ENCODE data around the gene NRCAM.

NRCAM gene

GRCh38 chr7:108431099-108431498 lies 25.1 kb downstream of the NRCAM start:
- H3K27me3 Mint-ChIP-seq, result peaks cover 52 to 53% of the 10 kb centered on the region in 2 donors

GRCh38 chr7:108430664-108431063 lies 25.6 kb downstream of the NRCAM start:
- Mint-ChIP-seq H3K36me3 (ENCODE audit: insufficient read depth) (no peaks in the 10 kb centered on the region), H3K27me3 (peaks cover 50 to 51% of the 10 kb centered on the region in 2 donors), H3K4me3 (no peak overlapping the region), H3K27ac (no peak overlapping the region), H3K9me3 (peaks cover 0 to 3% of the 10 kb centered on the region in 2 donors), H3K4me1 (ENCODE audit: low read depth in 2 of 2) (no peaks in the 10 kb centered on the region)
- ATAC-seq (replicated peaks), result no peak
- DNase-seq, result no peak

More at GRCh38 chr7:108431099-108431498, 25.1 kb downstream of the NRCAM start:
- no peak overlapping the region for H3K4me3 Mint-ChIP-seq
- no peak for DNase-seq
- H3K27ac Mint-ChIP-seq, result no peak overlapping the region
- H3K36me3 Mint-ChIP-seq (ENCODE audit: insufficient read depth), result no peaks in the 10 kb centered on the region
- H3K4me1 Mint-ChIP-seq (ENCODE audit: low read depth in 2 of 2), result no peaks in the 10 kb centered on the region
- peaks cover 0 to 3% of the 10 kb centered on the region in 2 donors for H3K9me3 Mint-ChIP-seq
- no peak for ATAC-seq (replicated peaks)

DNA sequence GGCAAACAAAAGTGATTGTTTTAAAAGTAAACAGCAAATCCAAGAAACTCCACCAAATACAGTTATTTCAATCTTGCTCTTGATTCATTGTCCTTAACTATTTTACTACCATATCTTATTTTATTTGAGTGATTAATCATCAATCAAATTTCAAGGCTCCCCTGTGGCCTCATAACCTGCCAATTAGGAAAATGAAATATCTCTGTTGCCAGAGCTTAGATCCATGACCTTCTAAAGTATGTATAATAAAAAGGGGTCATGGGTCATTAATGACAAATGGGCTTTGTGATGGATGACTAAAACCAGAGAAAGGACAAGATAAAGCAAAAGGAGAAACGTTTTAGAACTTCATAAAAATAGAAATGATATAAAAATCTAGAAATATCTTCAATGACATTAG lies 28.5 kb downstream of the NRCAM start:
- H3K27ac Mint-ChIP-seq, result no peak overlapping the region
- DNase-seq (no peak), ATAC-seq (replicated peaks) (no peak)
- no peaks in the 10 kb centered on the region for H3K36me3 Mint-ChIP-seq (ENCODE audit: insufficient read depth)
- no peaks in the 10 kb centered on the region for H3K9me3 Mint-ChIP-seq
- no peaks in the 10 kb centered on the region for H3K4me1 Mint-ChIP-seq (ENCODE audit: low read depth in 2 of 2)
- peaks cover 34 to 45% of the 10 kb centered on the region in 2 donors for H3K27me3 Mint-ChIP-seq
- no peak overlapping the region for H3K4me3 Mint-ChIP-seq

DNA sequence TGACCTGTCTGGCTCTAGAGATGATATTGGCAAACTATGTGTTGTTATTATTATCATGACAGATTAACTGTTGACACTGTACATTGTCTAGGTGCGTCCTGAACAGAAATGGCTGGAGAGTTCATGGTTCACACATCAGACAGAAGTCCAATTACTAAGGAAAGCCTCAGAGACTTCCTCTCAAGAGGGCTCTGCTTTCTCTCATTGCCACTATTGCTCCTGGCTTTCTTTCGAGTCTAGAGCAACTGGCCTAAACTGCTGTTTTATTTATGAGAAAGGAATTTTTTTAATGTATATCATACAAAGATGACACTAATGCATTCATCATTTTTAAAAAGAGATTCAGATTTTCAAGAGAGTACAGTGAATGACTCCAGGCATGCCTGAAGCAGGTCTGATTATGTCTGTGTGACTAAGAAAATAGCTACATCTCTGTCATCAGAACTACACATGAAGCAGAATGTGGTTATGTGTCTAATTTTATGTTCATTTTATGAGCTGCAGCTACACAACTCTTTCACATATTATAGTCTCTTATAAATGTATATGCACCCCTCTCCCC lies 30.4 kb downstream of the NRCAM start:
- H3K36me3 Mint-ChIP-seq (ENCODE audit: insufficient read depth), result no peaks in the 10 kb centered on the region

GRCh38 chr7:108424013-108424412 lies 32.2 kb downstream of the NRCAM start:
- no peaks in the 10 kb centered on the region for H3K4me1 Mint-ChIP-seq (ENCODE audit: low read depth in 2 of 2)
- H3K9me3 Mint-ChIP-seq, result no peaks in the 10 kb centered on the region
- no peak overlapping the region for H3K27ac Mint-ChIP-seq
- H3K27me3 Mint-ChIP-seq, result peaks cover 33 to 46% of the 10 kb centered on the region in 2 donors
- ATAC-seq (replicated peaks) (no peak), DNase-seq (no peak)
- no peak overlapping the region for H3K4me3 Mint-ChIP-seq
- no peaks in the 10 kb centered on the region for H3K36me3 Mint-ChIP-seq (ENCODE audit: insufficient read depth)

More for the DNA sequence above, 30.4 kb downstream of the NRCAM start:
- no peaks in the 10 kb centered on the region for H3K9me3 Mint-ChIP-seq
- no peaks in the 10 kb centered on the region for H3K4me1 Mint-ChIP-seq (ENCODE audit: low read depth in 2 of 2)
- ATAC-seq (replicated peaks), result no peak
- DNase-seq, result no peak
- no peak overlapping the region for H3K4me3 Mint-ChIP-seq
- H3K27me3 Mint-ChIP-seq, result peaks cover 33 to 47% of the 10 kb centered on the region in 2 donors
- no peak overlapping the region for H3K27ac Mint-ChIP-seq

DNA sequence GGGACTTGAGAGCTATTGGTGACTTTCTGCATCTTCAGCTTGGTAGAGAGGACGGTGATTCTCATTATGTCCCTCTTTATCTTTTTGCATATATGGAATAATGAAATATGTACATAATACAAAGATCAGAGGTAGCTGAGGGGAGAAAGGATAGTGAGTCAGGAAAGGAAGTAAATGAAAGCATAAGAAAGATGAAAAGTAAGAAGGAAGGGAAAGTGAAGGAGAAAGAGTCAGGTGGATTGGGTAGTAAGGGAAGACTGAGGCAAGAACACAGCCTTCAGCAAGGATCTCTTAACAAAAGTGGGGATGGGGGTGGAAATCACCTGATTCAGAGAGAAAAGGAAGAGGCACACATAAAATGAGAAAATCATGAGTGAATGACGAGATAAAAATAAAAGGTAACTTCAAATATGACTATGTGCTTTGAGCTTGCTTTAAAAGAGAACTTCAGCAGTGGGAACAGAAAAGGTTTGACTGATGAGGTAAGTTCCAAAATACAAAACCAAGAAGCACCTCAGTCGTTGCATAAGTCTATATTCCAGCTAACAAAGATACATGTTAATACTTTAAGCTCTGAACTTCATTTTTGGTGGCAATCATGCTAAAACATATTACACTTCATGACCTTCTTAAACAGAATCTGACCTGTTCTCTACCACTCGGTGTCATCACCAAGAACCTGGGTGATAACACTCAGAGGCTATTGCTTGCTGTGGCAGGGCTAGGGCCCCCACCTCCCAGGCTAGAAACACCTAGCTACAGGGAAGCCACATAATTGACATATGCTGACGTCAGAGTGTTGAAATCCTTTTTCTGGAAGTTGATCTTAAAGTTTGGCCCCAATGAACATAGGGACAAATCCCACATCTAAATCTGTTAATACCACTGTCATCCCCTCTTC lies 32.9 kb downstream of the NRCAM start:
- no peaks in the 10 kb centered on the region for H3K9me3 Mint-ChIP-seq
- no peaks in the 10 kb centered on the region for H3K4me1 Mint-ChIP-seq (ENCODE audit: low read depth in 2 of 2)
- H3K27me3 Mint-ChIP-seq, result peaks cover 39 to 53% of the 10 kb centered on the region in 2 donors
- ATAC-seq (replicated peaks) (no peak), DNase-seq (no peak)
- no peaks in the 10 kb centered on the region for H3K36me3 Mint-ChIP-seq (ENCODE audit: insufficient read depth)
- H3K4me3 Mint-ChIP-seq, result no peak overlapping the region
- H3K27ac Mint-ChIP-seq, result no peak overlapping the region

GRCh38 chr7:108421720-108422331 lies 34.4 kb downstream of the NRCAM start:
- Mint-ChIP-seq H3K36me3 (ENCODE audit: insufficient read depth) (no peaks in the 10 kb centered on the region), H3K27me3 (peaks cover 54 to 63% of the 10 kb centered on the region in 2 donors), H3K9me3 (no peaks in the 10 kb centered on the region), H3K4me3 (no peak overlapping the region), H3K4me1 (ENCODE audit: low read depth in 2 of 2) (no peaks in the 10 kb centered on the region), H3K27ac (no peak overlapping the region)
- ATAC-seq (replicated peaks) (no peak), DNase-seq (no peak)

DNA sequence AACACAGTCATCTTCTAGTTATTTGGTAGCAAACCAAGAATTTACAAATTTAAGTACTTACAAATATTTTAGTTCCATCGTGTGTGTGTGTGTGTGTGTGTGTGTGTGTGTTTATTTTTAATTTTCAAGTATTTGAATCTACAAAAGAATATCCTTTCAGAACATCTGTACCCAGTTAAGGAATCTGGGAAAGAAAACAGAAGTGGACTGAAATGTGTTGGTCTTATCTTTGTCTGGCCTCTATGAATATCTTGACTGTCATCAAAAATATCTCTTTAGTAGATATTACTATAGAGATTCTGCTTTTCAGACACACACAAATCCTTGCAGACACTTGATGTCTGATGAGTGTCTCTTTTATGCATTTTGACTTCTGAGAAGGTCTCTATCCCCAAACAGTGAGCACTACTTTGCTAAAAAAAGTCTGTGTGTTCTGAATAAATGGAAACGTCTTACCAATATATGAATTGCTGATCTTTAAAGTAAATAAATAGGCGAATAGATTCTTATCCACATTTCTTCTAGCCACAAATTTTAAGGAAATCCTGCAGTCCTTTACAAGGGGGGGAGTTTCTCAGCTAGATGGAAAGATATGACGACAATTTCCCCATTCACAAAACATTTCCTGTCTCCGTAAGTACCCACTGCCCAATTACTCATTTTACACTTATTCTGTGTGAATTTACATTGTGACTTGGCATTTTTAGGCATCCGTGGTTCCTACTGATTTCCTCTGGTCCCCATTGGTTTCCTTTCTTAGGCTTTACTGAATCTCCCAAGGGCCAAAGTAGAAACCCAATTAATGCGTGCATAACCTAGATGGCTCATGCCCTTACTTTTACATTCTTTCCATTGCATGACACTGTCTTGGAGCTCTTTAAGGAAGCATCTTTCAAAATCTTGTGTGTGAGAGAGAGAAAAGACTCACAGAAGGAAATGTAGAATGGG lies 36.0 kb downstream of the NRCAM start:
- Mint-ChIP-seq H3K27me3 (peaks cover 63 to 75% of the 10 kb centered on the region in 2 donors), H3K27ac (no peak overlapping the region), H3K4me1 (ENCODE audit: low read depth in 2 of 2) (peaks cover 0 to 4% of the 10 kb centered on the region in 2 donors), H3K36me3 (ENCODE audit: insufficient read depth) (no peaks in the 10 kb centered on the region), H3K4me3 (no peak overlapping the region), H3K9me3 (no peaks in the 10 kb centered on the region)
- DNase-seq, result no peak
- no peak for ATAC-seq (replicated peaks)

DNA sequence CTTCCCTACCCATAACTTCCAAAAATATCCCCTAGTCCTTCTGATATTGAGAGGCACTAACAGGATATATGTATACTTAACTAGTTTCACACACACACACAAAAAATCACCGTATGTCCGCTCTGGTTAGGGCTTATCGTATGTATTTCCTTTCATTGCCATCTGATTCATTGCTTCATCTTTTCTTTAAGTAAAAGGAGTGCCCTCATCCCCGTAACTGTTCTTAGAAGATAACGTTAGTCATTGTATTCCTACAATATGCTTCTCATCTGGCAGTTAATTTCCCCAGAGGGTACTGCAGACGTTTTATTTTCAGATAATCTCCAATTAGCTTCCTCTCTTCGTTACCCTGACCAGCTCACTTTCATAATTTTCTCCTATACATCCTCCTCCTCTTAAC lies 37.3 kb downstream of the NRCAM start:
- peaks cover 70 to 82% of the 10 kb centered on the region in 2 donors for H3K27me3 Mint-ChIP-seq

DNA sequence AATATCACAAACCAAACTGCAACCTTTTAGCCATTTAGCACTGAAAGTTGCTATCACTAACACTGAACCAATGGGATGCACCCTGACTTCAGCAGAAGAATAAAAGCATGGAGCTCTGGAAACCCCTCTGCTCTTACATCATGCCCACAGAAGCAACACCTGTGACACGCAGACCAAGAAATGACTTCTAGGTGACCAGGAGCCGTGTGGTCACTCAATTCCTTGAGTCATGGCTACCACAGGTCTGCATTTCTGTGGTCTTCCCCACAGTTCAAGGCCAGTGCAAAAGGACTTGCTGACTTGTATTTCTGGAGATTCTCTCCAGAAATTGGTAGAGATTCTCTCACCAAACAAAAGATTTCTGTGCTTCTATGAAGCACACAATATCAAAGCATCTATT lies 38.3 kb downstream of the NRCAM start:
- no peak for DNase-seq
- Mint-ChIP-seq H3K27ac (no peak overlapping the region), H3K27me3 (peaks cover 76 to 85% of the 10 kb centered on the region in 2 donors), H3K4me3 (no peak overlapping the region), H3K9me3 (peaks cover 0 to 2% of the 10 kb centered on the region in 2 donors), H3K36me3 (ENCODE audit: insufficient read depth) (no peaks in the 10 kb centered on the region), H3K4me1 (ENCODE audit: low read depth in 2 of 2) (peaks cover 0 to 4% of the 10 kb centered on the region in 2 donors)
- ATAC-seq (replicated peaks), result no peak

More for the DNA sequence above, 37.3 kb downstream of the NRCAM start:
- Mint-ChIP-seq H3K4me1 (ENCODE audit: low read depth in 2 of 2) (peaks cover 0 to 4% of the 10 kb centered on the region in 2 donors), H3K27ac (no peak overlapping the region), H3K4me3 (no peak overlapping the region), H3K36me3 (ENCODE audit: insufficient read depth) (no peaks in the 10 kb centered on the region), H3K9me3 (no peaks in the 10 kb centered on the region)
- ATAC-seq (replicated peaks) (no peak), DNase-seq (no peak)

- H3K4me3 Mint-ChIP-seq, result no peak overlapping the region
- H3K9me3 Mint-ChIP-seq, result peaks cover 0 to 2% of the 10 kb centered on the region in 2 donors
- DNase-seq, result no peak
- H3K4me1 Mint-ChIP-seq (ENCODE audit: low read depth in 2 of 2), result peaks cover 0 to 4% of the 10 kb centered on the region in 2 donors
- H3K27ac Mint-ChIP-seq, result no peak overlapping the region
- no peak for ATAC-seq (replicated peaks)
- no peaks in the 10 kb centered on the region for H3K36me3 Mint-ChIP-seq (ENCODE audit: insufficient read depth)
- peaks cover 75 to 86% of the 10 kb centered on the region in 2 donors for H3K27me3 Mint-ChIP-seq
Observed at GRCh38 chr7:108417144-108417543, 39.1 kb downstream of the NRCAM start.

DNA sequence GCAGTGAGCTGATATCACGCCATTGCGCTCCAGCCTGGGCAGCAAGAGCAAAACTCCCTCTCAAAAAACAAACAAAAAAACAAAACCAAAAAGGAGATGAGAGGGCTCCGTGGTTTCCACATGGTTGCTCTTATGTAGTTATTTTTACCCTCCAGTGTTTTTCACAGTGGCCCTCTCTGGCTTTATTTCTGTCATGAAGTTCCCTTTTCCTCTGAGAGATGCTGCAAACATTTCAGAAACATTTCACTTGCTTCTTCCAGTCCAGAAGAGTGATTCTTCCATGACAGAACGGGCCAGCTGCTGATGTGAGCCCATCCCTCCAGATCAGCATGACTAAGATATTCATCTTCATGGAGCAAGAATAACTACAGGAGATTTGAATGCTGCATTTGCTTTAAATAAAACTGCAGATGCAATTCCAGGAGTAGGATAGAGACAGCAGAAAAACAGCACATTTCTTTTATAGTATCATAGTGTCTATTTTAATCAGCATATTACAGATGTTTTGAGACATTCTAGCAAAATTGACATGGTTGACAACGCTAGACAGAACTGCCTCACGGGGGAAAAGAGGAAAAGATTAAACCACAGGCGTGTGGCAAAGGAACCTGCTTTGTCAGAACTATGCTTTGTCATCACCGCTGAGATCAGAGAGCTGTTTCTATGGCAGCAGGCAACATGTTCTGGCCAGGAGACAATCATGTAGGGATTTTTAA lies 40.3 kb downstream of the NRCAM start:
- Mint-ChIP-seq H3K27me3 (peaks cover 70 to 80% of the 10 kb centered on the region in 2 donors), H3K9me3 (peaks cover 0 to 2% of the 10 kb centered on the region in 2 donors), H3K36me3 (ENCODE audit: insufficient read depth) (no peaks in the 10 kb centered on the region), H3K4me3 (no peak overlapping the region), H3K27ac (no peak overlapping the region), H3K4me1 (ENCODE audit: low read depth in 2 of 2) (peaks cover 0 to 4% of the 10 kb centered on the region in 2 donors)
- ATAC-seq (replicated peaks) (peak; percentile 21), DNase-seq (no peak)
